Endothelial cell (in vitro differentiated cells): ENCODE data around the gene GNAQ. TPM values are rescaled to one million over a fixed set of nuclear protein-coding genes. Genes with fewer than 3 reads are reported as not detected.
A peak's percentile ranks its signal among the peaks of the same experiment; 100 is the strongest.
"Not testable (repeated sequence)": the region's sequence is repeated elsewhere in the genome, so short reads cannot be mapped to it uniquely, and the experiment has no call there.

Source experiments
- DNase-seq: peaks from one replicate; pipeline ENCODE4 v3.0.0; 2021; ENCODE audit warnings: low spot score
- H3K27ac Mint-ChIP-seq: one replicate; pipeline ENCODE4 v1.8.0; 2021; ENCODE audit warnings: mixed read lengths, inconsistent platforms; ENCODE audit not compliant: unreplicated experiment
- H3K27me3 Mint-ChIP-seq: one replicate; pipeline ENCODE4 v1.8.0; 2021; ENCODE audit warnings: mild to moderate bottlenecking, moderate library complexity, mixed read lengths, inconsistent platforms; ENCODE audit not compliant: unreplicated experiment
- H3K36me3 Mint-ChIP-seq: one replicate; pipeline ENCODE4 v1.8.0; 2021; ENCODE audit warnings: mild to moderate bottlenecking, low read depth, mixed read lengths, inconsistent platforms; ENCODE audit not compliant: unreplicated experiment
- H3K4me1 Mint-ChIP-seq: one replicate; pipeline ENCODE4 v1.8.0; 2021; ENCODE audit warnings: mild to moderate bottlenecking, mixed read lengths, inconsistent platforms; ENCODE audit not compliant: unreplicated experiment
- H3K4me3 Mint-ChIP-seq: one replicate; pipeline ENCODE4 v1.8.0; 2021; ENCODE audit warnings: mild to moderate bottlenecking, mixed read lengths, inconsistent platforms; ENCODE audit not compliant: unreplicated experiment
- H3K9me3 Mint-ChIP-seq: one replicate; pipeline ENCODE4 v1.8.0; 2021; ENCODE audit warnings: mixed read lengths, inconsistent platforms; ENCODE audit not compliant: unreplicated experiment
- total RNA-seq: library from RNA; stranded (reverse); fragmentation: NEBNext Ultra II Directional; extraction: Animal tissue kit (Norgen Biotek cat#: 25700); gene quantifications from one replicate; pipeline ENCODE4 v1.2.1, GENCODE V29; 2021; ENCODE audit not compliant: unreplicated experiment
- TF ChIP-seq, protein P1 (sequence below): fragments of 200-600 bp; sonication (generic); IDR thresholded peaks from one replicate; pipeline ENCODE4 v1.5.0; 2021; ENCODE audit warnings: antibody characterized with exemption; ENCODE audit not compliant: unreplicated experiment

Gene GNAQ
- total RNA-seq, 1 donor from 2014 or later: 94.6 TPM

DNA sequence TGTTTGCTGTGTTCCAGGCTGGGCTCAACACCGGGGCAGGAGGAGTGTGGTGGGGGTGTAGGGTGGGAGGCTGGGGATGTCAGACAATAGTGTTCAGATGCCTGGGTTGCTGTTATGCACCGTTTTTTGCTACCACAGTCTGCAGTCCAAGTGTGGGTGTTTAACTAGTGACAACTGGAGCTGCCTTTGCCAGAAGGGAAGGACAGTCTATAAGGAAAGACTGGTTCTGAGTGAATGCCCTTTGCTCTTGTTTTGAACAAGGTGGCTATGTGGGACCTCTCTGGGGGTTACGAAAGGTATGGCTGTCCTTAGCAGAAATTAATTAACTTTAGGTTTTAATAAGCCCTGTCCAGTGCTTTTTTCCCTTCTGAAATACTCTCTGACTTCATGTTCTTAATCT lies 265.0 kb downstream of the GNAQ start:
- DNase-seq: no peak
- TF ChIP-seq, protein P1, sequence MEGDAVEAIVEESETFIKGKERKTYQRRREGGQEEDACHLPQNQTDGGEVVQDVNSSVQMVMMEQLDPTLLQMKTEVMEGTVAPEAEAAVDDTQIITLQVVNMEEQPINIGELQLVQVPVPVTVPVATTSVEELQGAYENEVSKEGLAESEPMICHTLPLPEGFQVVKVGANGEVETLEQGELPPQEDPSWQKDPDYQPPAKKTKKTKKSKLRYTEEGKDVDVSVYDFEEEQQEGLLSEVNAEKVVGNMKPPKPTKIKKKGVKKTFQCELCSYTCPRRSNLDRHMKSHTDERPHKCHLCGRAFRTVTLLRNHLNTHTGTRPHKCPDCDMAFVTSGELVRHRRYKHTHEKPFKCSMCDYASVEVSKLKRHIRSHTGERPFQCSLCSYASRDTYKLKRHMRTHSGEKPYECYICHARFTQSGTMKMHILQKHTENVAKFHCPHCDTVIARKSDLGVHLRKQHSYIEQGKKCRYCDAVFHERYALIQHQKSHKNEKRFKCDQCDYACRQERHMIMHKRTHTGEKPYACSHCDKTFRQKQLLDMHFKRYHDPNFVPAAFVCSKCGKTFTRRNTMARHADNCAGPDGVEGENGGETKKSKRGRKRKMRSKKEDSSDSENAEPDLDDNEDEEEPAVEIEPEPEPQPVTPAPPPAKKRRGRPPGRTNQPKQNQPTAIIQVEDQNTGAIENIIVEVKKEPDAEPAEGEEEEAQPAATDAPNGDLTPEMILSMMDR: no peak
- Mint-ChIP-seq H3K27ac (no peak overlapping the region), H3K36me3 (peaks cover 23% of the 10 kb centered on the region), H3K4me3 (no peak overlapping the region), H3K4me1 (peaks cover 34% of the 10 kb centered on the region), H3K9me3 (peaks cover 6% of the 10 kb centered on the region), H3K27me3 (peaks cover 13% of the 10 kb centered on the region)

DNA sequence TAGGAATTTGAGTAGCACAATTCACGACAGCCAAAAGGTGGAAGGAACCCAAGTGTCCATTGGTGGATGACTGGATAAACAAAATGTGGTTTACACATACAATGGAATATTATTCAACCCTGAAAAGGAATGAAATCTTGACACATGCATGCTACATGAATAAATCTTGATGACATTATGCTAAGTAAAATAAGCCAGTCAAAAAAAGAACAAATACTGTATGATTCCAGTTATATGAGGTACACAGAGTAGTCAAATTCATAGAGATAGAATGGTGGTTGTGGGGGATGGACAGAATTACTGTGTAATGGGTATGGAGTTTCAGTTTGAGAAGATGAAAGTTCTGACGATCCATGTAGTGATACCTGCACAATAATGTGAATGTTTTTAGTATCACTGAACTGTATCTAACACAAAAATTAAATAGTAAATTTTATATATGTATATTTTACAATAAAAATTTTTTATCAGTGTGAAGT lies 265.8 kb downstream of the GNAQ start:
- H3K36me3 Mint-ChIP-seq: peaks cover 23% of the 10 kb centered on the region

DNA sequence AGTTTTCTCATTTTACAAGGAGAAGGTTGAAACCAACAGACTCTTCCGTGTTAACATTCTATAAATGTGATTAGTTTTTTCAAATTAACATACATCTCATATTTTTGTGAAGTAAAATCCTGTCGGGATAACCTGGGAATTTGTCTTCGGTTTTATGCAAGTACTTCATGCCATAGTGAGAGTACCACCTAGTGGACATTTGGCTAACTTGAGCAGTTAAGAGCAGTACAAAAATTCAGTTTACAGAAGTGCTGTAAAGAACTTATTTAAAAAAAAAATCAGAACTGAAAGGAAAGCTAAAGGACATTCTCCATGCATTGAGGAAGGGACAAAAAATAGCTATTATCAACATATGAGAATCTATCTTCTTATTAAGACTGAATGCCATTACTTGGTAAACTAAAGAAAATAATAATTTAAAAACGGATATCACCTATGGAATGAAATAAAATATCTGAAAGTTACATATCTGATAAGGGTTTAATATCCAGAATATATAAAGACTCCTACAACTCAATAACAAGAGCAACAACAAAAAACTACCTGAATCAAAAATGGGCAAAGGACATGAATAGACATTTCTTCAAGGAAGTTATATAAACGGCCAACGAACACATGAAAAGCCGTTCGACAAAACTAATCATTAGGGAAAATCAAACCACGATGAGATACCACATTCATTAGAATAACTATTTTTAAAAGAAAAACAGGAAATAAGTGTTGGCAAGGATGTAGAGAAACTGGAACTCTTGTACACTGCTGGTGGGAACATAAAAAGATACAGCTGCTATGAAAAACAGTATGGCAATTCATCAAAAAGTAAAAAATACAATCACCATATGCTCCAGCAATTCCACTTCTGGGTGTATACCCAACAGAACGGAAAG lies 266.5 kb downstream of the GNAQ start:
- DNase-seq: no peak
- no peak overlapping the region for H3K27ac Mint-ChIP-seq
- H3K36me3 Mint-ChIP-seq: peaks cover 23% of the 10 kb centered on the region
- TF ChIP-seq, protein P1: peak; percentile 60
- peaks cover 20% of the 10 kb centered on the region for H3K4me1 Mint-ChIP-seq
- peaks cover 13% of the 10 kb centered on the region for H3K27me3 Mint-ChIP-seq
- peaks cover 6% of the 10 kb centered on the region for H3K9me3 Mint-ChIP-seq
- no peak overlapping the region for H3K4me3 Mint-ChIP-seq

More for the DNA sequence above, 265.8 kb downstream of the GNAQ start:
- TF ChIP-seq, protein P1: no peak
- Mint-ChIP-seq H3K4me1 (peaks cover 27% of the 10 kb centered on the region), H3K27ac (no peak overlapping the region), H3K4me3 (peak overlapping the region; percentile 19), H3K9me3 (peaks cover 6% of the 10 kb centered on the region), H3K27me3 (peaks cover 13% of the 10 kb centered on the region)
- DNase-seq: no peak

DNA sequence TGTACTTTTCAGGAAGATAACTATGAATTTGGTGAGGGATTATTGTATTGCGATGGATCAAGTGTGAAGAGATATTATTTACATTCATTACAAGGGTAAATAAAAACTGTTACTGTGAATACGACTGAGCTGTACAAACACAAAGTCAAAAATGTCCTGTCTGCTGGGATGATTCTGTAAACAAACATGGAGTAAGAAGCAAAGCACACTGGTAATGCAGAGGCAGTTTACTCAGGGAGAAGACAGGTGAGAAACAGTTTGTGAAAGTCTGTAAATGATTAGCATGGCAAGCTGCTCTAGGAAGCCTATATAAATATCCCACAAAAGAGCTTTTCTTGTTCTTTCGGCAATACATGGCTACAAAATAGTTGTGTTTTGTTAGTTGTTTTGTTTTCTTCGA lies 268.0 kb downstream of the GNAQ start:
- H3K27me3 Mint-ChIP-seq: peaks cover 12% of the 10 kb centered on the region
- peaks cover 7% of the 10 kb centered on the region for H3K4me1 Mint-ChIP-seq
- no peak for DNase-seq
- H3K9me3 Mint-ChIP-seq: peaks cover 10% of the 10 kb centered on the region
- peak overlapping the region; percentile 76 for H3K4me3 Mint-ChIP-seq
- H3K36me3 Mint-ChIP-seq: peaks cover 27% of the 10 kb centered on the region
- H3K27ac Mint-ChIP-seq: no peak overlapping the region
- TF ChIP-seq, protein P1: no peak

DNA sequence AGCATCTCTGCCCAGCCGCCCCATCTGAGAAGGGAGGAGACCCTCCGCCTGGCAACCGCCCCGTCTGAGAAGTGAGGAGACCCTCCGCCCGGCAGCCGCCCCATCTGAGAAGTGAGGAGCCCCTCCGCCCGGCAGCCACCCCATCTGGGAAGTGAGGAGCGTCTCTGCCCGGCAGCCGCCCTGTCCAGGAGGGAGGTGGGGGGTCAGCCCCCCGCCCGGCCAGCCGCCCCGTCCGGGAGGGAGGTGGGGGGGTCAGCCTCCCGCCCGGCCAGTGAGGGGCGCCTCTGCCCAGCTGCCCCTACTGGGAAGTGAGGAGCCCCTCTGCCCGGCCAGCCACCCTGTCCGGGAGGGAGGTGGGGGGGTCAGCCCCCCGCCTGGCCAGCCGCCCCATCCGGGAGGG lies 270.7 kb downstream of the GNAQ start:
- DNase-seq, H3K27ac Mint-ChIP-seq, H3K9me3 Mint-ChIP-seq, H3K4me1 Mint-ChIP-seq, H3K4me3 Mint-ChIP-seq: not testable (repeated sequence)
- Mint-ChIP-seq H3K36me3 (peaks cover 45% of the 10 kb centered on the region), H3K27me3 (peaks cover 11% of the 10 kb centered on the region)
